Measurements from ENCODE around the gene TARS1. TPM values are rescaled to one million over a fixed set of nuclear protein-coding genes. Genes with fewer than 3 reads are reported as not detected.

TARS1 gene
- total and polyA plus RNA-seq, 10 of the 15 experiments (the other 5 are each of a cell fraction or from before 2014, with no cell fraction given): 163 to 350 (median 228) TPM

DNA sequence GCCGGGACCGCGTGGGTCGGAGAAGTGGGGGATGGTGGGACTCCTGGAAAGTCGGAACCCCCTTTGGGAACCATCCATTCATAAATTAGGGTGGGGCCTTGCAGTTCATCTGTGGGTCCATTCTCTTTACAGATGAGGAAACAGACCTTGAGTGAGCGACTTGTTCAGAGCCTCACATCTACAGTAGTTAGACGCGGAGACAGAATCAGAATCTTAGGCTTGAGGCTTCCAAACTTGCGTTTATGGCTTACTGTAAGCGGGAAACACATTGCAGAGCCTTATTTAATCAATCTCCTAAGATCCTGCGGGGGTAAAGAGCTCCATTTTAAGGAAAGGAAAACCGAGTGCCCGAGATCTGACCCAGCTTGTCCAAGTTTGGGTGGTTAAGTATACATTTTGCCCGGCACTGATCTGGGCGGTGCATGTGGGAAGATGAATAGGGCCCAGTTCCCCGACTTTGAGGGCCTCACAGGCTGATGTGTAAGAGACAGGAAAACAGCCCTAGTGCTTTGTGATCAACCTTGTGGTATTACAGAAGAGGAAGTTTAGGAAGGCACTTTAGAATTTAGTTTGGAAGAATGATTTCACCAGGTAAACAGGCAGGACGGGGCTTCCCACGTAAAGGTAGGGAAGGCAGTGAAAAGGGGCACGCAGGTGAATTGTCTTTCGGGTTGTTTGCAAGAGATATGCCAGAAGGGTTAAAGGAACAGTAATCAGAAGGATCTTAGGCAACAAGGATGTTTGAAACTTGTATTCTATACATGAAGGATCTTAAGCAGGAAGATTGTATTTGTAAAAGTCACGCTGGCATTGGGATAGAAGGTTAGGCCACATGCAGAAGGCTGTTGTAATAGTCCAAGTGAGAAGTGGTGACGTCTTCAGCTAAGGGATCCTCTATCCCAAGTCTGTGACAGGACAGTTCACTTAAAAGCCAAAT lies 744 bp downstream of the TARS1 start (continued):
- TF ChIP-seq, protein P1, sequence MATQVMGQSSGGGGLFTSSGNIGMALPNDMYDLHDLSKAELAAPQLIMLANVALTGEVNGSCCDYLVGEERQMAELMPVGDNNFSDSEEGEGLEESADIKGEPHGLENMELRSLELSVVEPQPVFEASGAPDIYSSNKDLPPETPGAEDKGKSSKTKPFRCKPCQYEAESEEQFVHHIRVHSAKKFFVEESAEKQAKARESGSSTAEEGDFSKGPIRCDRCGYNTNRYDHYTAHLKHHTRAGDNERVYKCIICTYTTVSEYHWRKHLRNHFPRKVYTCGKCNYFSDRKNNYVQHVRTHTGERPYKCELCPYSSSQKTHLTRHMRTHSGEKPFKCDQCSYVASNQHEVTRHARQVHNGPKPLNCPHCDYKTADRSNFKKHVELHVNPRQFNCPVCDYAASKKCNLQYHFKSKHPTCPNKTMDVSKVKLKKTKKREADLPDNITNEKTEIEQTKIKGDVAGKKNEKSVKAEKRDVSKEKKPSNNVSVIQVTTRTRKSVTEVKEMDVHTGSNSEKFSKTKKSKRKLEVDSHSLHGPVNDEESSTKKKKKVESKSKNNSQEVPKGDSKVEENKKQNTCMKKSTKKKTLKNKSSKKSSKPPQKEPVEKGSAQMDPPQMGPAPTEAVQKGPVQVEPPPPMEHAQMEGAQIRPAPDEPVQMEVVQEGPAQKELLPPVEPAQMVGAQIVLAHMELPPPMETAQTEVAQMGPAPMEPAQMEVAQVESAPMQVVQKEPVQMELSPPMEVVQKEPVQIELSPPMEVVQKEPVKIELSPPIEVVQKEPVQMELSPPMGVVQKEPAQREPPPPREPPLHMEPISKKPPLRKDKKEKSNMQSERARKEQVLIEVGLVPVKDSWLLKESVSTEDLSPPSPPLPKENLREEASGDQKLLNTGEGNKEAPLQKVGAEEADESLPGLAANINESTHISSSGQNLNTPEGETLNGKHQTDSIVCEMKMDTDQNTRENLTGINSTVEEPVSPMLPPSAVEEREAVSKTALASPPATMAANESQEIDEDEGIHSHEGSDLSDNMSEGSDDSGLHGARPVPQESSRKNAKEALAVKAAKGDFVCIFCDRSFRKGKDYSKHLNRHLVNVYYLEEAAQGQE (IDR thresholded peaks at IDR 0.05; ENCODE audit: low read depth, low read length): no peak
- TF ChIP-seq, protein P2, sequence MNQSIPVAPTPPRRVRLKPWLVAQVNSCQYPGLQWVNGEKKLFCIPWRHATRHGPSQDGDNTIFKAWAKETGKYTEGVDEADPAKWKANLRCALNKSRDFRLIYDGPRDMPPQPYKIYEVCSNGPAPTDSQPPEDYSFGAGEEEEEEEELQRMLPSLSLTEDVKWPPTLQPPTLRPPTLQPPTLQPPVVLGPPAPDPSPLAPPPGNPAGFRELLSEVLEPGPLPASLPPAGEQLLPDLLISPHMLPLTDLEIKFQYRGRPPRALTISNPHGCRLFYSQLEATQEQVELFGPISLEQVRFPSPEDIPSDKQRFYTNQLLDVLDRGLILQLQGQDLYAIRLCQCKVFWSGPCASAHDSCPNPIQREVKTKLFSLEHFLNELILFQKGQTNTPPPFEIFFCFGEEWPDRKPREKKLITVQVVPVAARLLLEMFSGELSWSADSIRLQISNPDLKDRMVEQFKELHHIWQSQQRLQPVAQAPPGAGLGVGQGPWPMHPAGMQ (IDR thresholded peaks at IDR 0.05; ENCODE audit: borderline replicate concordance): no peak
- TF ChIP-seq MTA2 (IDR thresholded peaks at IDR 0.05; ENCODE audit: low read depth): 0 out of 2 replicates have a peak, but pooled peaks have one; percentile 20
- TF ChIP-seq, protein P3, sequence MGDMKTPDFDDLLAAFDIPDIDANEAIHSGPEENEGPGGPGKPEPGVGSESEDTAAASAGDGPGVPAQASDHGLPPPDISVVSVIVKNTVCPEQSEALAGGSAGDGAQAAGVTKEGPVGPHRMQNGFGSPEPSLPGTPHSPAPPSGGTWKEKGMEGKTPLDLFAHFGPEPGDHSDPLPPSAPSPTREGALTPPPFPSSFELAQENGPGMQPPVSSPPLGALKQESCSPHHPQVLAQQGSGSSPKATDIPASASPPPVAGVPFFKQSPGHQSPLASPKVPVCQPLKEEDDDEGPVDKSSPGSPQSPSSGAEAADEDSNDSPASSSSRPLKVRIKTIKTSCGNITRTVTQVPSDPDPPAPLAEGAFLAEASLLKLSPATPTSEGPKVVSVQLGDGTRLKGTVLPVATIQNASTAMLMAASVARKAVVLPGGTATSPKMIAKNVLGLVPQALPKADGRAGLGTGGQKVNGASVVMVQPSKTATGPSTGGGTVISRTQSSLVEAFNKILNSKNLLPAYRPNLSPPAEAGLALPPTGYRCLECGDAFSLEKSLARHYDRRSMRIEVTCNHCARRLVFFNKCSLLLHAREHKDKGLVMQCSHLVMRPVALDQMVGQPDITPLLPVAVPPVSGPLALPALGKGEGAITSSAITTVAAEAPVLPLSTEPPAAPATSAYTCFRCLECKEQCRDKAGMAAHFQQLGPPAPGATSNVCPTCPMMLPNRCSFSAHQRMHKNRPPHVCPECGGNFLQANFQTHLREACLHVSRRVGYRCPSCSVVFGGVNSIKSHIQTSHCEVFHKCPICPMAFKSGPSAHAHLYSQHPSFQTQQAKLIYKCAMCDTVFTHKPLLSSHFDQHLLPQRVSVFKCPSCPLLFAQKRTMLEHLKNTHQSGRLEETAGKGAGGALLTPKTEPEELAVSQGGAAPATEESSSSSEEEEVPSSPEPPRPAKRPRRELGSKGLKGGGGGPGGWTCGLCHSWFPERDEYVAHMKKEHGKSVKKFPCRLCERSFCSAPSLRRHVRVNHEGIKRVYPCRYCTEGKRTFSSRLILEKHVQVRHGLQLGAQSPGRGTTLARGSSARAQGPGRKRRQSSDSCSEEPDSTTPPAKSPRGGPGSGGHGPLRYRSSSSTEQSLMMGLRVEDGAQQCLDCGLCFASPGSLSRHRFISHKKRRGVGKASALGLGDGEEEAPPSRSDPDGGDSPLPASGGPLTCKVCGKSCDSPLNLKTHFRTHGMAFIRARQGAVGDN (IDR thresholded peaks at IDR 0.05): no peak
- no peak for TF ChIP-seq POU2F2 (IDR thresholded peaks at IDR 0.05; ENCODE audit: borderline replicate concordance, low read depth, low read length)
- TF ChIP-seq GATAD2B (conservative IDR thresholded peaks at IDR 0.05; ENCODE audit: low read depth): peak; percentile 53; the same call in 1 of the 2 replicates
- TF ChIP-seq BRCA1 (IDR thresholded peaks at IDR 0.05; ENCODE audit: low read depth, low read length): no peak
- no peak; the same call in 1 of the 2 replicates for TF ChIP-seq MXI1 (IDR thresholded peaks at IDR 0.05; ENCODE audit: low read depth, low read length)
- no peak for TF ChIP-seq ZNF217 (IDR thresholded peaks at IDR 0.05)
- TF ChIP-seq LARP7 (IDR thresholded peaks at IDR 0.05): peak; percentile 65; the same call in 1 of the 2 replicates
- TF ChIP-seq SPI1 (IDR thresholded peaks at IDR 0.05; ENCODE audit: borderline replicate concordance, insufficient read depth, low read depth, low read length): no peak
